OCI-LY3 (cell line): Measurements from ENCODE around the gene TNP1.

Experiments used
- CTCF ChIP-seq: fragments of 200-600, 300-600 bp; sonication (generic); IDR thresholded peaks from 2 replicates; pipeline ENCODE4 v1.5.1; 2014; ENCODE audit warnings: antibody characterized with exemption, low read length, low read depth
- EZH2phosphoT487 ChIP-seq: fragments of 200-600 bp; shearing (Covaris generic); IDR thresholded peaks from 2 replicates; pipeline ENCODE4 v1.6.1; 2018; ENCODE audit warnings: antibody characterized with exemption, mixed run types, low read depth

GRCh38 chr2:216870508-216871332 lies 10.9 kb upstream of the TNP1 start:
- TF ChIP-seq CTCF (no peak), EZH2phosphoT487 (no peak)
